Trophoblast cell (in vitro differentiated cells and primary cell): ENCODE data around the gene CTXN1.

ENCODE experiments used
- DNase-seq, 2 donors: peaks; one replicate each; pipeline ENCODE4 v3.0.0-alpha.2; 2016
- H2AFZ ChIP-seq: 2 replicates; pipeline ENCODE4 v1.6.1; 2013; ENCODE audit warnings: low read length, moderate library complexity, mild to moderate bottlenecking; ENCODE audit not compliant: insufficient read depth, poor library complexity
- H2AK5ac ChIP-seq: 2 replicates; pipeline ENCODE4 v1.6.1; 2013; ENCODE audit warnings: mild to moderate bottlenecking, low read length
- H2BK120ac ChIP-seq: 2 replicates; pipeline ENCODE4 v1.6.1; 2013; ENCODE audit warnings: low read length, mild to moderate bottlenecking, moderate library complexity; ENCODE audit not compliant: insufficient read depth, poor library complexity
- H2BK12ac ChIP-seq: 2 replicates; pipeline ENCODE4 v1.6.1; 2013; ENCODE audit warnings: mild to moderate bottlenecking, low read length, moderate library complexity
- H2BK5ac ChIP-seq: 2 replicates; pipeline ENCODE4 v1.6.1; 2013; ENCODE audit warnings: low read length, low read depth, moderate library complexity, mild to moderate bottlenecking; ENCODE audit not compliant: poor library complexity
- H3K14ac ChIP-seq: 2 replicates; pipeline ENCODE4 v1.6.1; 2013; ENCODE audit warnings: mild to moderate bottlenecking, low read length
- H3K18ac ChIP-seq: 2 replicates; pipeline ENCODE4 v1.6.1; 2013; ENCODE audit warnings: mild to moderate bottlenecking, low read length
- H3K23ac ChIP-seq: 2 replicates; pipeline ENCODE4 v1.6.1; 2013; ENCODE audit warnings: low read length
- H3K27ac ChIP-seq: 2 replicates; pipeline ENCODE4 v1.5.1; 2013; ENCODE audit warnings: low read depth, mild to moderate bottlenecking, inconsistent platforms, low read length, moderate library complexity
- H3K27me3 ChIP-seq: 2 replicates; pipeline ENCODE4 v1.6.1; 2013; ENCODE audit warnings: inconsistent platforms, mild to moderate bottlenecking, low read length, moderate library complexity; ENCODE audit not compliant: insufficient read depth
- H3K36me3 ChIP-seq, 2 experiments: 1 replicate in 1 of 2; 2 replicates in 1 of 2; pipeline ENCODE4 v1.6.1; 2013; ENCODE audit warnings: low read length in 2 of 2, mild to moderate bottlenecking in 2 of 2, moderate library complexity in 1 of 2; ENCODE audit not compliant: insufficient read depth in 2 of 2, control insufficient read depth in 1 of 2
- H3K4ac ChIP-seq: 2 replicates; pipeline ENCODE4 v1.6.1; 2013; ENCODE audit warnings: low read depth, mild to moderate bottlenecking, low read length, moderate library complexity
- H3K4me1 ChIP-seq, 2 experiments: 1 replicate in 1 of 2; 2 replicates in 1 of 2; pipeline ENCODE4 v1.6.1; 2013; ENCODE audit warnings: low read length in 2 of 2, mild to moderate bottlenecking in 2 of 2, moderate library complexity in 1 of 2; ENCODE audit not compliant: insufficient read depth in 2 of 2, control insufficient read depth in 1 of 2
- H3K4me2 ChIP-seq: 2 replicates; pipeline ENCODE4 v1.6.1; 2013; ENCODE audit warnings: inconsistent platforms, mild to moderate bottlenecking, low read length, moderate library complexity
- H3K4me3 ChIP-seq: 2 replicates; pipeline ENCODE4 v1.5.1; 2013; ENCODE audit warnings: mild to moderate bottlenecking, low read depth, low read length, inconsistent platforms
- H3K79me1 ChIP-seq: one replicate; pipeline ENCODE4 v1.6.1; 2013; ENCODE audit warnings: low read length
- H3K79me2 ChIP-seq: 2 replicates; pipeline ENCODE4 v1.6.1; 2013; ENCODE audit warnings: low read length, mild to moderate bottlenecking; ENCODE audit not compliant: control insufficient read depth, insufficient read depth, poor library complexity
- H3K9ac ChIP-seq: 2 replicates; pipeline ENCODE4 v1.6.1; 2013; ENCODE audit warnings: mild to moderate bottlenecking, low read length
- H3K9me3 ChIP-seq: 2 replicates; pipeline ENCODE4 v1.6.1; 2013; ENCODE audit warnings: low read depth, mild to moderate bottlenecking, control low read depth, inconsistent platforms, low read length; ENCODE audit not compliant: insufficient read depth
- H4K12ac ChIP-seq: 2 replicates; pipeline ENCODE4 v1.6.1; 2013; ENCODE audit warnings: low read depth, mild to moderate bottlenecking, low read length, moderate library complexity
- H4K8ac ChIP-seq: 2 replicates; pipeline ENCODE4 v1.6.1; 2013; ENCODE audit warnings: low read depth, mild to moderate bottlenecking, low read length, moderate library complexity
- H4K91ac ChIP-seq: one replicate; pipeline ENCODE4 v1.6.1; 2013; ENCODE audit warnings: low read depth, mild to moderate bottlenecking, low read length, moderate library complexity
- WGBS: extraction: QIAGEN DNeasy Blood & Tissue Kit; methylation state at CpG from one replicate; pipeline ENCODE4 v1.1.7; 2013; ENCODE audit warnings: missing lambda C conversion rate; ENCODE audit not compliant: insufficient read length, insufficient coverage; ENCODE audit errors: extremely low coverage; 5-methylcytosine and 5-hydroxymethylcytosine counted together

CTXN1 gene

GRCh38 chr19:7953576-7953975 lies 27.6 kb upstream of the CTXN1 start:
- Histone ChIP-seq H3K36me3 (peaks cover 5 to 9% of the 10 kb centered on the region in 2 experiments), H3K4me2 (no peak overlapping the region), H3K23ac (no peak overlapping the region), H3K4me3 (no peak overlapping the region), H3K79me2 (no peaks in the 10 kb centered on the region), H2BK5ac (no peak overlapping the region), H2AK5ac (no peak overlapping the region), H3K4me1 (peaks cover 0 to 3% of the 10 kb centered on the region in 2 experiments), H3K27me3 (no peaks in the 10 kb centered on the region), H3K18ac (no peak overlapping the region), H3K27ac (no peak overlapping the region), H3K79me1 (no peaks in the 10 kb centered on the region), H2BK120ac (no peak overlapping the region), H3K9ac (no peak overlapping the region), H4K8ac (no peak overlapping the region), H3K4ac (no peak overlapping the region), H3K14ac (no peak overlapping the region), H4K12ac (no peak overlapping the region), H3K9me3 (peaks cover 1% of the 10 kb centered on the region), H2AFZ (no peak overlapping the region), H2BK12ac (no peak overlapping the region), H4K91ac (no peak overlapping the region)
- WGBS = no CpG with 5 or more reads among the region's 7 CpGs
- peak in 1 of 2 donors; percentile 43 for DNase-seq

GRCh38 chr19:7953060-7953459 lies 27.1 kb upstream of the CTXN1 start:
- no peak overlapping the region for H3K4me3 ChIP-seq

GRCh38 chr19:7947939-7948338 lies 22.0 kb upstream of the CTXN1 start:
- Histone ChIP-seq H3K4ac (no peak overlapping the region), H3K18ac (no peak overlapping the region), H3K79me1 (peaks cover 5% of the 10 kb centered on the region), H2AFZ (no peak overlapping the region), H2AK5ac (no peak overlapping the region), H3K23ac (no peak overlapping the region), H3K14ac (no peak overlapping the region), H3K9ac (no peak overlapping the region), H4K12ac (no peak overlapping the region), H3K4me1 (no peaks in the 10 kb centered on the region), H2BK120ac (no peak overlapping the region), H3K9me3 (peaks cover 1% of the 10 kb centered on the region), H2BK5ac (no peak overlapping the region), H3K4me2 (no peak overlapping the region), H3K27ac (no peak overlapping the region), H3K27me3 (no peaks in the 10 kb centered on the region), H3K4me3 (no peak overlapping the region), H3K79me2 (peaks cover 5% of the 10 kb centered on the region), H2BK12ac (no peak overlapping the region), H3K36me3 (no peaks in the 10 kb centered on the region), H4K91ac (no peak overlapping the region), H4K8ac (no peak overlapping the region)
- DNase-seq = no peak
- whole genome bisulfite sequencing = no CpG with 5 or more reads among the region's 4 CpGs

More at GRCh38 chr19:7953060-7953459, 27.1 kb upstream of the CTXN1 start:
- H2BK120ac ChIP-seq = no peak overlapping the region
- no peak overlapping the region for H3K14ac ChIP-seq
- no peaks in the 10 kb centered on the region for H3K79me1 ChIP-seq
- H3K27ac ChIP-seq = no peak overlapping the region
- no peak overlapping the region for H4K12ac ChIP-seq
- H3K4ac ChIP-seq = no peak overlapping the region
- no peak overlapping the region for H3K9ac ChIP-seq
- H3K23ac ChIP-seq = no peak overlapping the region
- peak overlapping the region; percentile 9 for H4K8ac ChIP-seq
- peaks cover 1% of the 10 kb centered on the region for H3K9me3 ChIP-seq
- H2AFZ ChIP-seq = no peak overlapping the region
- peaks cover 0 to 3% of the 10 kb centered on the region in 2 experiments for H3K4me1 ChIP-seq
- no peaks in the 10 kb centered on the region for H3K79me2 ChIP-seq
- no peak overlapping the region for H4K91ac ChIP-seq
- H3K18ac ChIP-seq = no peak overlapping the region
- no peak for DNase-seq
- WGBS = no CpG with 5 or more reads among the region's 3 CpGs
- peaks cover 2 to 4% of the 10 kb centered on the region in 2 experiments for H3K36me3 ChIP-seq
- H2AK5ac ChIP-seq = no peak overlapping the region
- no peak overlapping the region for H2BK12ac ChIP-seq
- H2BK5ac ChIP-seq = no peak overlapping the region
- no peaks in the 10 kb centered on the region for H3K27me3 ChIP-seq
- H3K4me2 ChIP-seq = no peak overlapping the region

- no peak overlapping the region for H3K23ac ChIP-seq
- no peak overlapping the region for H2BK12ac ChIP-seq
- peaks cover 14 to 16% of the 10 kb centered on the region in 2 experiments for H3K36me3 ChIP-seq
- H3K4ac ChIP-seq = no peak overlapping the region
- H2AK5ac ChIP-seq = no peak overlapping the region
- peak; percentile 93 to 98 for DNase-seq
- no peak overlapping the region for H2BK5ac ChIP-seq
- no peaks in the 10 kb centered on the region for H3K27me3 ChIP-seq
- H3K9me3 ChIP-seq = peaks cover 1% of the 10 kb centered on the region
- peak overlapping the region; percentile 70 for H3K9ac ChIP-seq
- no peaks in the 10 kb centered on the region for H3K4me1 ChIP-seq
- H3K79me2 ChIP-seq = peaks cover 5% of the 10 kb centered on the region
- peaks cover 5% of the 10 kb centered on the region for H3K79me1 ChIP-seq
- WGBS = no CpG with 5 or more reads among the region's 18 CpGs
- H4K12ac ChIP-seq = no peak overlapping the region
- H3K4me3 ChIP-seq = peak overlapping the region; percentile 66
- peak overlapping the region; percentile 100 for H3K4me2 ChIP-seq
- H3K27ac ChIP-seq = no peak overlapping the region
- no peak overlapping the region for H3K18ac ChIP-seq
- H3K14ac ChIP-seq = no peak overlapping the region
- H4K91ac ChIP-seq = no peak overlapping the region
- peak overlapping the region; percentile 42 for H2AFZ ChIP-seq
- H2BK120ac ChIP-seq = no peak overlapping the region
- no peak overlapping the region for H4K8ac ChIP-seq
Observed at GRCh38 chr19:7944177-7944761, 18.3 kb upstream of the CTXN1 start.
